IMR-90 (cell line): Measurements from ENCODE around the gene GPR107. TPM values are rescaled to one million over a fixed set of nuclear protein-coding genes. Genes with fewer than 3 reads are reported as not detected.
A peak's percentile ranks its signal among the peaks of the same experiment; 100 is the strongest.

Source experiments
- ATAC-seq: fragments of 200-7000 bp; cut with Tn5 transposase; 2 replicates; pipeline ENCODE4 v1.9.1; 2020; ENCODE audit warnings: low read depth, mild to moderate bottlenecking, moderate library complexity
- BruUV-seq: library from RNA; stranded (reverse); fragments of 400-500 nt; replicated peaks from 2 replicates; lab custom pipeline; 2021; lab: Mats Ljungman, UMichigan
- CTCF ChIA-PET: fragments of 300-600 bp; formaldehyde crosslinking; extraction: SDS; loops from one replicate; lab custom pipeline; 2021; ENCODE audit warnings: antibody characterized with exemption; lab: Yijun Ruan, JAX
- POLR2A ChIA-PET: fragments of 300-600 bp; sonication (Branson Sonifier 250); formaldehyde crosslinking; loops from one replicate; lab custom pipeline; 2022; ENCODE audit warnings: antibody characterized with exemption; ENCODE audit not compliant: unreplicated experiment; lab: Charles Lee
- DNase-seq: peaks from one replicate; pipeline ENCODE4 v3.0.0; 2013
- H2AFZ ChIP-seq: replicated peaks from 2 replicates; pipeline ENCODE3; 2013; ENCODE audit warnings: low read length, mild to moderate bottlenecking; ENCODE audit not compliant: poor library complexity
- H2AK5ac ChIP-seq: 2 replicates; pipeline ENCODE4 v1.6.1; 2013; ENCODE audit warnings: low read depth, low read length, inconsistent platforms
- H2AK9ac ChIP-seq: replicated peaks from 2 replicates; pipeline ENCODE3; 2013; ENCODE audit warnings: mild to moderate bottlenecking, low read depth, low read length, moderate library complexity; ENCODE audit not compliant: poor library complexity
- H2BK120ac ChIP-seq: 2 replicates; pipeline ENCODE4 v1.6.1; 2013; ENCODE audit warnings: low read depth, low read length, inconsistent platforms
- H2BK15ac ChIP-seq: 3 replicates; pipeline ENCODE4 v1.6.1; 2013; ENCODE audit warnings: low read depth, low read length, inconsistent platforms
- H2BK20ac ChIP-seq: 2 replicates; pipeline ENCODE4 v1.6.1; 2013; ENCODE audit warnings: low read depth, mild to moderate bottlenecking, inconsistent platforms, low read length, moderate library complexity
- H2BK5ac ChIP-seq: 2 replicates; pipeline ENCODE4 v1.6.1; 2013; ENCODE audit warnings: mild to moderate bottlenecking, low read depth, low read length, inconsistent platforms; ENCODE audit not compliant: poor library complexity, severe bottlenecking
- H3K14ac ChIP-seq: replicated peaks from 2 replicates; pipeline ENCODE4 v1.6.1; 2013; ENCODE audit warnings: low read depth, low read length, inconsistent platforms
- H3K18ac ChIP-seq: 2 replicates; pipeline ENCODE4 v1.6.1; 2013; ENCODE audit warnings: low read depth, low read length, control low read depth
- H3K23ac ChIP-seq: 2 replicates; pipeline ENCODE4 v1.6.1; 2013; ENCODE audit warnings: low read depth, low read length, inconsistent platforms
- H3K27ac ChIP-seq: 2 replicates; pipeline ENCODE4 v1.5.1; 2013; ENCODE audit warnings: mild to moderate bottlenecking, control low read depth, low read length; ENCODE audit not compliant: insufficient read depth
- H3K27me3 ChIP-seq: 2 replicates; pipeline ENCODE4 v1.6.1; 2013; ENCODE audit warnings: low read length; ENCODE audit not compliant: control insufficient read depth, insufficient read depth
- H3K36me3 ChIP-seq: 2 replicates; pipeline ENCODE4 v1.6.1; 2013; ENCODE audit warnings: low read length, mixed read lengths; ENCODE audit not compliant: control insufficient read depth, insufficient read depth
- H3K4ac ChIP-seq: 2 replicates; pipeline ENCODE4 v1.6.1; 2013; ENCODE audit warnings: low read depth, low read length, inconsistent platforms
- H3K4me1 ChIP-seq: 2 replicates; pipeline ENCODE4 v1.6.1; 2013; ENCODE audit warnings: low read length, mixed read lengths; ENCODE audit not compliant: control insufficient read depth, insufficient read depth
- H3K4me2 ChIP-seq: 2 replicates; pipeline ENCODE4 v1.6.1; 2013; ENCODE audit warnings: low read depth, mild to moderate bottlenecking, control low read depth, low read length, moderate library complexity
- H3K4me3 ChIP-seq: 2 replicates; pipeline ENCODE4 v1.5.1; 2013; ENCODE audit warnings: low read depth, mild to moderate bottlenecking, control low read depth, low read length, moderate library complexity; ENCODE audit not compliant: insufficient read depth
- H3K56ac ChIP-seq: 2 replicates; pipeline ENCODE4 v1.6.1; 2013; ENCODE audit warnings: low read length, inconsistent platforms; ENCODE audit not compliant: insufficient read depth; ENCODE audit errors: extremely low read depth
- H3K79me1 ChIP-seq, 2 experiments: 2 replicates each; pipeline ENCODE4 v1.6.1; 2013; ENCODE audit warnings: low read length in 2 of 2, inconsistent platforms in 1 of 2, low read depth in 1 of 2
- H3K9ac ChIP-seq: 2 replicates; pipeline ENCODE4 v1.6.1; 2013; ENCODE audit warnings: low read depth, low read length, control low read depth
- H3K9me1 ChIP-seq: 2 replicates; pipeline ENCODE4 v1.6.1; 2013; ENCODE audit warnings: low read length, inconsistent platforms; ENCODE audit not compliant: insufficient read depth
- H3K9me3 ChIP-seq: 2 replicates; pipeline ENCODE4 v1.6.1; 2013; ENCODE audit warnings: low read length; ENCODE audit not compliant: control insufficient read depth, insufficient read depth
- H4K20me1 ChIP-seq: 2 replicates; pipeline ENCODE4 v1.6.1; 2013; ENCODE audit warnings: low read length, inconsistent platforms; ENCODE audit not compliant: insufficient read depth
- H4K5ac ChIP-seq: 2 replicates; pipeline ENCODE4 v1.6.1; 2013; ENCODE audit warnings: mild to moderate bottlenecking, low read depth, low read length, control low read depth
- H4K8ac ChIP-seq, 2 experiments: 2 replicates each; pipeline ENCODE4 v1.6.1; 2013; ENCODE audit warnings: low read depth in 2 of 2, low read length in 2 of 2, control low read depth in 1 of 2, inconsistent platforms in 1 of 2
- H4K91ac ChIP-seq: 2 replicates; pipeline ENCODE4 v1.6.1; 2013; ENCODE audit warnings: low read depth, low read length, inconsistent platforms; ENCODE audit not compliant: insufficient read depth
- BHLHE40 ChIP-seq: fragments of 150-350 bp; IDR thresholded peaks from 2 replicates; pipeline ENCODE4 v1.6.1; 2016; ENCODE audit warnings: mild to moderate bottlenecking, low read depth, low read length
- CEBPB ChIP-seq: IDR thresholded peaks from 2 replicates; pipeline ENCODE4 v1.6.1; 2012; ENCODE audit warnings: low read depth, low read length, improper control_type of control experiment
- CHD1 ChIP-seq: IDR thresholded peaks from 2 replicates; pipeline ENCODE4 v1.6.1; 2012; ENCODE audit warnings: low read depth, low read length, improper control_type of control experiment
- CTCF ChIP-seq: conservative IDR thresholded peaks from 2 replicates; pipeline ENCODE4 v1.5.1; 2012; ENCODE audit warnings: mild to moderate bottlenecking, low read depth, low read length, improper control_type of control experiment
- ELK1 ChIP-seq: fragments of 150-350 bp; IDR thresholded peaks from 2 replicates; pipeline ENCODE4 v1.6.1; 2016; ENCODE audit warnings: low read depth, mild to moderate bottlenecking, low read length, moderate library complexity, borderline replicate concordance
- FOS ChIP-seq: fragments of 150-350 bp; IDR thresholded peaks from 2 replicates; pipeline ENCODE4 v1.6.1; 2016; ENCODE audit warnings: low read depth, low read length
- MAFK ChIP-seq: IDR thresholded peaks from 2 replicates; pipeline ENCODE4 v1.6.1; 2012; ENCODE audit warnings: low read depth, low read length, improper control_type of control experiment
- MAZ ChIP-seq: IDR thresholded peaks from 2 replicates; pipeline ENCODE4 v1.6.1; 2012; ENCODE audit warnings: low read depth, mild to moderate bottlenecking, low read length, improper control_type of control experiment, moderate library complexity, borderline replicate concordance
- MXI1 ChIP-seq: IDR thresholded peaks from 2 replicates; pipeline ENCODE4 v1.6.1; 2012; ENCODE audit warnings: low read depth, mild to moderate bottlenecking, low read length, moderate library complexity, borderline replicate concordance
- NFE2L2 ChIP-seq: fragments of 150-350 bp; IDR thresholded peaks from 2 replicates; pipeline ENCODE4 v1.6.1; 2016; ENCODE audit warnings: low read depth, mild to moderate bottlenecking, low read length
- RAD21 ChIP-seq: IDR thresholded peaks from 2 replicates; pipeline ENCODE4 v1.6.1; 2012; ENCODE audit warnings: low read length, improper control_type of control experiment
- RCOR1 ChIP-seq: IDR thresholded peaks from 2 replicates; pipeline ENCODE4 v1.6.1; 2012; ENCODE audit warnings: mild to moderate bottlenecking, low read length, improper control_type of control experiment; ENCODE audit not compliant: insufficient replicate concordance
- RFX5 ChIP-seq: IDR thresholded peaks from 2 replicates; pipeline ENCODE4 v1.8.0; 2012; ENCODE audit warnings: low read depth, mild to moderate bottlenecking, low read length, moderate library complexity
- SMC3 ChIP-seq: fragments of 150-350 bp; IDR thresholded peaks from 2 replicates; pipeline ENCODE4 v1.6.1; 2016; ENCODE audit warnings: low read depth, mild to moderate bottlenecking, antibody characterized with exemption, low read length, moderate library complexity
- USF2 ChIP-seq: fragments of 150-350 bp; IDR thresholded peaks from 2 replicates; pipeline ENCODE4 v1.6.1; 2017; ENCODE audit warnings: mild to moderate bottlenecking, antibody characterized with exemption, low read length, low read depth
- WGBS, 2 experiments: methylation state at CpG; one replicate each; pipeline versions ENCODE4 v1.1.5 to v1.1.7; 2013; ENCODE audit warnings: missing lambda C conversion rate in 2 of 2; ENCODE audit not compliant: insufficient read length in 1 of 2; ENCODE audit errors: extremely low coverage in 2 of 2; 5-methylcytosine and 5-hydroxymethylcytosine counted together
- dilution Hi-C: fragments of 300-500 bp; cut with HindIII; formaldehyde crosslinking; loops from one replicate; pipeline ENCODE4 v1.14.3; 2018; ENCODE audit warnings: low sequenced_read_pairs; ENCODE audit not compliant: unreplicated experiment
- in situ Hi-C: fragments of 300-500 bp; cut with MboI; formaldehyde crosslinking; loops from 3 replicates; pipeline ENCODE4 v1.14.3; 2019; ENCODE audit warnings: low sequenced_read_pairs, inconsistent platforms, mixed read lengths
- intact Hi-C: fragments of 100-400 bp; cut with micrococcal nuclease; formaldehyde crosslinking; loops from 2 replicates; pipeline ENCODE4 v1.10.0; 2022
- polyA plus RNA-seq, 3 experiments: library from polyadenylated mRNA; depleted of rRNA; stranded (reverse); fragments of >200 nt; gene quantifications; 2 replicates each; pipeline ENCODE4 v1.2.3, GENCODE V29; 2012; ENCODE audit warnings: low replicate concordance in 1 of 3
- total RNA-seq: library from RNA; depleted of rRNA; stranded (reverse); fragments of >200 nt; gene quantifications from 2 replicates; pipeline ENCODE4 v1.2.3, GENCODE V29; 2012

The GPR107 gene
- total and polyA plus RNA-seq, 2 of the 4 experiments (the other 2 are of a cell fraction): 16.7 to 21.6 TPM

GRCh38 chr9:130112538-130113151 is 58.9 kb downstream of the GPR107 start:
- intact Hi-C loops: no loop called here
- peaks cover 2% of the 10 kb centered on the region; the same call in 1 of the 2 replicates for H4K20me1 ChIP-seq

More at GRCh38 chr9:130112538-130113151, 58.9 kb downstream of the GPR107 start:
- H3K4me3 ChIP-seq: no peak overlapping the region
- H2BK120ac ChIP-seq: no peak overlapping the region
- H3K18ac ChIP-seq: no peak overlapping the region
- peaks cover 23% of the 10 kb centered on the region for H3K36me3 ChIP-seq
- no peak overlapping the region for H3K9ac ChIP-seq
- BruUV-seq: no TSS peak
- no peak overlapping the region for H3K14ac ChIP-seq
- H3K79me1 ChIP-seq: peaks cover 18 to 25% of the 10 kb centered on the region in 2 experiments
- no peak for TF ChIP-seq CTCF
- TF ChIP-seq USF2: no peak
- TF ChIP-seq ELK1: no peak
- no peak for TF ChIP-seq RCOR1
- no peak for TF ChIP-seq CEBPB
- TF ChIP-seq MAFK: no peak
- no peak for TF ChIP-seq SMC3
- no peak for TF ChIP-seq FOS
- no peak for TF ChIP-seq RAD21
- no peak for TF ChIP-seq MXI1
- TF ChIP-seq NFE2L2: no peak
- TF ChIP-seq RFX5: no peak
- no peak for TF ChIP-seq BHLHE40
- no peak for TF ChIP-seq CHD1
- TF ChIP-seq MAZ: no peak
- no peak overlapping the region for H2AFZ ChIP-seq
- H4K91ac ChIP-seq: no peak overlapping the region
- H3K4me2 ChIP-seq: no peak overlapping the region
- no peak overlapping the region for H3K4ac ChIP-seq
- H3K27me3 ChIP-seq: no peaks in the 10 kb centered on the region
- H3K4me1 ChIP-seq: peaks cover 12% of the 10 kb centered on the region
- H3K23ac ChIP-seq: no peak overlapping the region
- H3K56ac ChIP-seq: no peak overlapping the region
- DNase-seq: peak; percentile 27
- in situ Hi-C loops (loop anchor here (5.0 to 25.0 kb wide), 3 partner anchors 125 to 550 kb away; partner anchors contain the start of gene PRDM12), dilution Hi-C loops (loop anchor here (25.0 kb wide), 1 partner anchor 125 kb away; no protein-coding TSS in a partner anchor)
- H2BK5ac ChIP-seq: no peak overlapping the region
- H2AK9ac ChIP-seq: no peak overlapping the region
- ChIA-PET POLR2A (no interaction called here), CTCF (no interaction called here)
- H4K8ac ChIP-seq: no peak overlapping the region
- H2BK20ac ChIP-seq: no peak overlapping the region
- no peak overlapping the region for H4K5ac ChIP-seq
- no peak overlapping the region for H3K27ac ChIP-seq
- WGBS, 2 experiments: no CpG with 5 or more reads among the region's 3 CpGs
- H3K9me3 ChIP-seq: no peaks in the 10 kb centered on the region
- peaks cover 4% of the 10 kb centered on the region for H3K9me1 ChIP-seq
- no peak for ATAC-seq
- H2BK15ac ChIP-seq: no peak overlapping the region
- no peak overlapping the region for H2AK5ac ChIP-seq
